Loucy (cell line): ENCODE data around the gene NPFFR1.

Experiments
- H2AFZ ChIP-seq: fragments of 200-600 bp; sonication (generic); 2 replicates; pipeline ENCODE4 v1.6.0; 2016; ENCODE audit warnings: antibody characterized with exemption, mild to moderate bottlenecking, low read length, moderate library complexity
- H3F3A ChIP-seq: fragments of 200-600 bp; 2 replicates; pipeline ENCODE4 v1.6.0; 2016; ENCODE audit warnings: antibody characterized with exemption, low read depth, mild to moderate bottlenecking
- H3K27me3 ChIP-seq: fragments of 200-600 bp; sonication (generic); 2 replicates; pipeline ENCODE4 v1.6.1; 2014; ENCODE audit warnings: low read length, mild to moderate bottlenecking; ENCODE audit not compliant: insufficient read depth, poor library complexity, severe bottlenecking
- H3K36me3 ChIP-seq: fragments of 200-600 bp; sonication (generic); 2 replicates; pipeline ENCODE4 v1.6.1; 2016; ENCODE audit warnings: low read length; ENCODE audit not compliant: insufficient read depth
- H3K4me1 ChIP-seq: fragments of 200-600 bp; sonication (generic); 2 replicates; pipeline ENCODE4 v1.5.1; 2014; ENCODE audit warnings: low read length, mild to moderate bottlenecking; ENCODE audit not compliant: insufficient read depth, poor library complexity, severe bottlenecking
- H3K4me2 ChIP-seq: fragments of 200-600 bp; sonication (generic); 2 replicates; pipeline ENCODE4 v1.6.0; 2014; ENCODE audit warnings: antibody characterized with exemption, low read length, low read depth, mild to moderate bottlenecking; ENCODE audit not compliant: poor library complexity, severe bottlenecking
- H3K4me3 ChIP-seq: fragments of 200-600 bp; sonication (generic); 2 replicates; pipeline ENCODE4 v1.5.1; 2014; ENCODE audit warnings: low read length, mild to moderate bottlenecking, mixed read lengths; ENCODE audit not compliant: poor library complexity, severe bottlenecking
- H3K79me2 ChIP-seq: fragments of 200-600 bp; sonication (generic); 2 replicates; pipeline ENCODE4 v1.6.1; 2014; ENCODE audit warnings: low read length; ENCODE audit not compliant: insufficient read depth
- H3K9ac ChIP-seq: fragments of 200-600 bp; sonication (generic); 2 replicates; pipeline ENCODE4 v1.6.0; 2014; ENCODE audit warnings: mild to moderate bottlenecking, low read depth, low read length, moderate library complexity; ENCODE audit not compliant: poor library complexity, severe bottlenecking
- H3K9me2 ChIP-seq: fragments of 200-600 bp; sonication (generic); replicated peaks from 2 replicates; pipeline ENCODE4 v1.6.1; 2016; ENCODE audit warnings: low read depth, low read length, mixed read lengths
- H3K9me3 ChIP-seq: fragments of 200-600 bp; sonication (generic); 2 replicates; pipeline ENCODE4 v1.6.1; 2014; ENCODE audit warnings: mild to moderate bottlenecking, antibody characterized with exemption, low read length, low read depth; ENCODE audit not compliant: insufficient read depth
- H4K20me1 ChIP-seq: fragments of 200-600 bp; sonication (generic); 2 replicates; pipeline ENCODE4 v1.6.0; 2014; ENCODE audit warnings: antibody characterized with exemption, low read length, mild to moderate bottlenecking; ENCODE audit not compliant: insufficient read depth, poor library complexity, severe bottlenecking
- EZH2phosphoT487 ChIP-seq: fragments of 200-600 bp; IDR thresholded peaks from 2 replicates; pipeline ENCODE4 v1.6.1; 2018; ENCODE audit warnings: antibody characterized with exemption, mild to moderate bottlenecking, moderate library complexity, borderline replicate concordance
- TF ChIP-seq, protein P1 (sequence below): fragments of 200-600 bp; sonication (generic); conservative IDR thresholded peaks from 2 replicates; pipeline ENCODE4 v1.5.1; 2014; ENCODE audit warnings: mild to moderate bottlenecking, antibody characterized with exemption, low read length

NPFFR1 gene

DNA sequence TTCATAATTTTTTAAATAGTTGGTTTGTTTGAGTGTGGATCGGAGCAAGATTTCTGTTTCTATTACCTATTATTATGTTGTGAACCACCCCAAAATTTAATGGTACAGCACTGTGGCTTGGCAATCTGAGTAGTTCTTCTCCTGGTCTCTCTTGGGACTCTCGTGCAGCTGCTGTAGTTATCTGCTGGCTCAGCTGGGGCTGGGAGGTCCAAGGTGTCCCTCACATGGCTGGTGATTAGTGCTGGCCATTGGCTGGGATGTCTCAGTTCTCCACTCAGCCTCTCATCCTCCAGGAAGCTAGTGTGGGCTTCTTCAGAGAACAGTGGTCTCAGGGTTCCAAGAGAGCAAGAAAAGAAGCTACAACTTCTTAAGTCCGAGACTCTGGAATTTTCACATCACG, 15.4 kb downstream of the NPFFR1 start:
- TF ChIP-seq, protein P1, sequence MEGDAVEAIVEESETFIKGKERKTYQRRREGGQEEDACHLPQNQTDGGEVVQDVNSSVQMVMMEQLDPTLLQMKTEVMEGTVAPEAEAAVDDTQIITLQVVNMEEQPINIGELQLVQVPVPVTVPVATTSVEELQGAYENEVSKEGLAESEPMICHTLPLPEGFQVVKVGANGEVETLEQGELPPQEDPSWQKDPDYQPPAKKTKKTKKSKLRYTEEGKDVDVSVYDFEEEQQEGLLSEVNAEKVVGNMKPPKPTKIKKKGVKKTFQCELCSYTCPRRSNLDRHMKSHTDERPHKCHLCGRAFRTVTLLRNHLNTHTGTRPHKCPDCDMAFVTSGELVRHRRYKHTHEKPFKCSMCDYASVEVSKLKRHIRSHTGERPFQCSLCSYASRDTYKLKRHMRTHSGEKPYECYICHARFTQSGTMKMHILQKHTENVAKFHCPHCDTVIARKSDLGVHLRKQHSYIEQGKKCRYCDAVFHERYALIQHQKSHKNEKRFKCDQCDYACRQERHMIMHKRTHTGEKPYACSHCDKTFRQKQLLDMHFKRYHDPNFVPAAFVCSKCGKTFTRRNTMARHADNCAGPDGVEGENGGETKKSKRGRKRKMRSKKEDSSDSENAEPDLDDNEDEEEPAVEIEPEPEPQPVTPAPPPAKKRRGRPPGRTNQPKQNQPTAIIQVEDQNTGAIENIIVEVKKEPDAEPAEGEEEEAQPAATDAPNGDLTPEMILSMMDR, result no peak
- no peak for TF ChIP-seq EZH2phosphoT487
- Histone ChIP-seq H3K9ac (no peak overlapping the region), H3K27me3 (no peaks in the 10 kb centered on the region), H3K4me3 (no peak overlapping the region), H3F3A (no peaks in the 10 kb centered on the region), H3K36me3 (no peaks in the 10 kb centered on the region), H3K4me2 (no peak overlapping the region), H3K9me3 (no peaks in the 10 kb centered on the region), H3K4me1 (peaks cover 11% of the 10 kb centered on the region), H3K9me2 (no peaks in the 10 kb centered on the region), H4K20me1 (no peaks in the 10 kb centered on the region), H2AFZ (no peak overlapping the region), H3K79me2 (no peaks in the 10 kb centered on the region)

DNA sequence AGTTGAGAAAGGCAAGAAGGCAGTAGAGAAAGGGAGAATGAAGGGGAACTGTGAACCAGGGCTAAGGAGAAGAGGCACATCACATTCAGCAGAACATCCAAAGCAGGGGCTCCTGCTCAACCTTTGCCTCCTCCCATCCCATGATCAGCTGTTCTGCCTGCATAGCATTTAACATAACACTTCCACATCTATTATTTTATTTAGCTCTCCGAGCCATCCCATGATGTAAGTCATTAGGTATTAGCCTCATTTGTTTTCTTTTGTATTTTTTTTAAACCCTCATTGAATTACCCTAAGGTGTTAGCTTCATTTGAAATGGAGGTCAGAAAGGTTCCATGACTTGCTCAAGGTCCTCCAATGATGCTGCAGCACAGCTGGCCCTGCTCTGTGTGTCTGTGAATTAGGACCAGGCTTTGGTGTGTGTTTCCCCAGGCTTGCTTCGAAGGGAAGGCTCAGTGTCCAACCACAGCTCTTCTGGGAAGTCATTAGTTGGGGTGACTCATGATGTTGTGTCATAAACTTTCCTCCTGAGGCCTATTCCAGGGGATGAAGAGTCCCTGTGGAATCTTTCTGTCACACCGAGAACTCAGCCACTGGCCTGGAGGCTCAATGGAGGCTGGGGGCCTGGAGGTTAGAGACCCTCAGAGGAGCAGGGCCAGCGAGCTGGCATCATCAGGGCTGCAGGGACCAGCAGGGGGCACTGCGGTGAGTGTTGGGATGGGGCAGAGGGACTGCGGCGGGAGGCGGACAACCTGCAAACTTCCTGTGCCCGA, 16.5 kb downstream of the NPFFR1 start:
- Histone ChIP-seq H3K4me1 (peaks cover 11% of the 10 kb centered on the region), H3K79me2 (no peaks in the 10 kb centered on the region), H3K9ac (no peak overlapping the region), H3K27me3 (no peaks in the 10 kb centered on the region), H3K9me2 (no peaks in the 10 kb centered on the region), H4K20me1 (no peaks in the 10 kb centered on the region), H3K4me2 (no peak overlapping the region), H3F3A (no peaks in the 10 kb centered on the region), H3K9me3 (no peaks in the 10 kb centered on the region), H2AFZ (peak overlapping the region; percentile 26), H3K36me3 (no peaks in the 10 kb centered on the region), H3K4me3 (no peak overlapping the region)
- no peak for TF ChIP-seq EZH2phosphoT487
- TF ChIP-seq, protein P1, result peak; percentile 59

DNA sequence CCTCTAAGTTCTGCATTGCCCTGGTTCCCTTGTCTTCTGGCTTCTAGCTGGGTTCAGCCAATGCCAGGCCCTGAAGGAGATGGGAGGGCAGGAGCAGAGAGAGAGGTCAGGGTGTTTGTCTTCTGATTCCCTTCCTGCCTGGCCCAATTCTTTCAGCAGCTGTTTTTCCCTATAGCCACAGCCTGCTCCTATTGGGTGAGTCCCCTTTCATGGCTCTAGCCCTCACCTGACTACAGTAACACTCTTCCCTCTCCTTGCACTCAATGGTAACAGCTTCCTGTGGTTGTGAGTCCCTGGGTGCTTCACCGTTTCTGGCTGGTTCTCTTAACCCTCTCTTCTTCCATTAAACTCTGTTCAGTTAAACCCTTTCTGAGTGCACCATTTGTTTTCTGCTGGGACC, 17.1 kb downstream of the NPFFR1 start:
- Histone ChIP-seq H3K4me3 (no peak overlapping the region), H2AFZ (peak overlapping the region; percentile 26), H3F3A (no peaks in the 10 kb centered on the region), H3K79me2 (no peaks in the 10 kb centered on the region), H3K4me1 (peaks cover 11% of the 10 kb centered on the region), H4K20me1 (no peaks in the 10 kb centered on the region), H3K36me3 (no peaks in the 10 kb centered on the region), H3K27me3 (no peaks in the 10 kb centered on the region), H3K9me2 (no peaks in the 10 kb centered on the region), H3K4me2 (no peak overlapping the region), H3K9ac (no peak overlapping the region), H3K9me3 (no peaks in the 10 kb centered on the region)
- TF ChIP-seq, protein P1, result no peak
- no peak for TF ChIP-seq EZH2phosphoT487
